OCI-LY1 (cell line): ENCODE data around the gene TBCA.

Experiments used
- H2AFZ ChIP-seq: fragments of 200-600 bp; sonication (generic), shearing (Covaris generic); 2 replicates; pipeline ENCODE4 v1.6.0; 2014; ENCODE audit warnings: antibody characterized with exemption, mild to moderate bottlenecking, low read length
- H3F3A ChIP-seq: fragments of 200-600 bp; sonication (generic), shearing (Covaris generic); 2 replicates; pipeline ENCODE4 v1.6.0; 2014; ENCODE audit warnings: mild to moderate bottlenecking, antibody characterized with exemption, low read length, moderate library complexity; ENCODE audit not compliant: insufficient read depth
- H3K27ac ChIP-seq: fragments of 200-600 bp; sonication (generic); 2 replicates; pipeline ENCODE4 v1.5.1; 2014; ENCODE audit warnings: low read length, mixed run types, mild to moderate bottlenecking, low read depth; ENCODE audit not compliant: poor library complexity, severe bottlenecking
- H3K27me3 ChIP-seq: fragments of 200-600 bp; sonication (generic); 2 replicates; pipeline ENCODE4 v1.6.0; 2014; ENCODE audit warnings: antibody characterized with exemption, mild to moderate bottlenecking, low read length, moderate library complexity; ENCODE audit not compliant: insufficient read depth
- H3K36me3 ChIP-seq: fragments of 200-600 bp; sonication (generic); 2 replicates; pipeline ENCODE4 v1.6.1; 2014; ENCODE audit warnings: mild to moderate bottlenecking, antibody characterized with exemption, low read length, moderate library complexity, mixed read lengths; ENCODE audit not compliant: insufficient read depth
- H3K4me1 ChIP-seq: fragments of 200-600 bp; sonication (generic); 2 replicates; pipeline ENCODE4 v1.5.1; 2014; ENCODE audit warnings: mild to moderate bottlenecking, low read length, moderate library complexity; ENCODE audit not compliant: insufficient read depth, severe bottlenecking
- H3K4me2 ChIP-seq: fragments of 200-600 bp; sonication (generic), shearing (Covaris generic); 2 replicates; pipeline ENCODE4 v1.6.1; 2014; ENCODE audit warnings: low read length
- H3K4me3 ChIP-seq: fragments of 200-600 bp; sonication (generic); 2 replicates; pipeline ENCODE4 v1.5.1; 2014; ENCODE audit warnings: low read length, low read depth, mild to moderate bottlenecking, mixed read lengths; ENCODE audit not compliant: poor library complexity, severe bottlenecking
- H3K79me2 ChIP-seq: fragments of 200-600 bp; shearing (Covaris generic); 2 replicates; pipeline ENCODE4 v1.6.1; 2016; ENCODE audit warnings: mixed run types, low read length, mixed read lengths; ENCODE audit not compliant: insufficient read depth
- H3K9ac ChIP-seq: fragments of 200-600 bp; sonication (generic), shearing (Covaris generic); 2 replicates; pipeline ENCODE4 v1.6.1; 2014; ENCODE audit warnings: mild to moderate bottlenecking, low read length, mixed read lengths
- H3K9me2 ChIP-seq: fragments of 200-600 bp; sonication (generic), shearing (Covaris generic); 2 replicates; pipeline ENCODE4 v1.6.1; 2014; ENCODE audit warnings: low read depth, mild to moderate bottlenecking, low read length, mixed read lengths
- H3K9me3 ChIP-seq: fragments of 200-600 bp; shearing (Covaris generic); 2 replicates; pipeline ENCODE4 v1.6.1; 2014; ENCODE audit warnings: low read length, mixed read lengths
- H4K20me1 ChIP-seq: fragments of 200-600 bp; sonication (generic), shearing (Covaris generic); 2 replicates; pipeline ENCODE4 v1.6.0; 2016; ENCODE audit warnings: mild to moderate bottlenecking, low read length; ENCODE audit not compliant: insufficient read depth
- EZH2 ChIP-seq: fragments of 200-600 bp; sonication (generic), shearing (Covaris generic); IDR thresholded peaks from 2 replicates; pipeline ENCODE4 v1.8.0; 2017; ENCODE audit warnings: borderline replicate concordance, mixed run types, mild to moderate bottlenecking, antibody characterized with exemption, low read length, moderate library complexity, mixed read lengths
- TF ChIP-seq, protein P1 (sequence below): fragments of 200-600 bp; sonication (generic), shearing (Covaris generic); IDR thresholded peaks from 2 replicates; pipeline ENCODE4 v1.5.1; 2017; ENCODE audit warnings: mild to moderate bottlenecking, antibody characterized with exemption, low read length, moderate library complexity, mixed read lengths

Gene TBCA

DNA sequence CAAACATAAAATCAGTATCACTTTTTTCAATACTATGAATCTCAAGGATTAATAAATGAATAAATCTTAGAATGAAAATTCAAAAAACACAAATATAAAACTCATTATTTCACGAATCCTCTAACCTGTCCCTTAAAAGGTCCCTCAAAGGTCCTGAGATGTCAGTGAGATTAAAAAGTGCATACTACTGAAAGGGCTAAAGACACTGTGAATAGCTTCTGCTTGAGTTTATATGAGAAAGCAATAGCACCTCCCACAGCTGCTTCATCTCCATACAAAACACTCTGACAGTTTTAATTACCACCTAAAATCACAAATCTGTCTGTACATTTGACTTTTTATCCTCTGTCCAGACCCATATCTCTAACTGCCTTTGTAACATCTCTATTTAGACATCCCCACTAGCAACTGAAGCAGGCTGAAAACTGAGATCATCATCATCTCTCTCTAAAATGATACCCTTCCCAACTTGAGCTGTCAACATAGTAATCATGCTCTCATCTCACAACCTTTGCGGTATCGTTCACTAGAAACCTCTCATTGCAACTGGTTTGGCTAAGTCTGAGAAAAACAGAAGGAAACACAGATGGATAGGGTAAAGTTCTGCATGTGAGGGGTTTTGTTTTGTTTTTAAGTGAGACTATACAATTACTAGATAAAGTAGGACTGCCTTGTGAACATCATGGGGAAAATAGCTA lies 56.3 kb downstream of the TBCA start:
- peaks cover 91% of the 10 kb centered on the region for H3K79me2 ChIP-seq
- H3K9me2 ChIP-seq, result no peaks in the 10 kb centered on the region
- H3K9ac ChIP-seq, result no peak overlapping the region
- no peaks in the 10 kb centered on the region for H3K9me3 ChIP-seq
- H3K4me3 ChIP-seq, result no peak overlapping the region
- no peaks in the 10 kb centered on the region for H3K27me3 ChIP-seq
- H3F3A ChIP-seq, result no peaks in the 10 kb centered on the region
- no peaks in the 10 kb centered on the region for H3K4me1 ChIP-seq
- H3K4me2 ChIP-seq, result no peak overlapping the region
- H3K27ac ChIP-seq, result no peak overlapping the region
- H2AFZ ChIP-seq, result no peak overlapping the region
- TF ChIP-seq EZH2, result no peak
- TF ChIP-seq, protein P1, sequence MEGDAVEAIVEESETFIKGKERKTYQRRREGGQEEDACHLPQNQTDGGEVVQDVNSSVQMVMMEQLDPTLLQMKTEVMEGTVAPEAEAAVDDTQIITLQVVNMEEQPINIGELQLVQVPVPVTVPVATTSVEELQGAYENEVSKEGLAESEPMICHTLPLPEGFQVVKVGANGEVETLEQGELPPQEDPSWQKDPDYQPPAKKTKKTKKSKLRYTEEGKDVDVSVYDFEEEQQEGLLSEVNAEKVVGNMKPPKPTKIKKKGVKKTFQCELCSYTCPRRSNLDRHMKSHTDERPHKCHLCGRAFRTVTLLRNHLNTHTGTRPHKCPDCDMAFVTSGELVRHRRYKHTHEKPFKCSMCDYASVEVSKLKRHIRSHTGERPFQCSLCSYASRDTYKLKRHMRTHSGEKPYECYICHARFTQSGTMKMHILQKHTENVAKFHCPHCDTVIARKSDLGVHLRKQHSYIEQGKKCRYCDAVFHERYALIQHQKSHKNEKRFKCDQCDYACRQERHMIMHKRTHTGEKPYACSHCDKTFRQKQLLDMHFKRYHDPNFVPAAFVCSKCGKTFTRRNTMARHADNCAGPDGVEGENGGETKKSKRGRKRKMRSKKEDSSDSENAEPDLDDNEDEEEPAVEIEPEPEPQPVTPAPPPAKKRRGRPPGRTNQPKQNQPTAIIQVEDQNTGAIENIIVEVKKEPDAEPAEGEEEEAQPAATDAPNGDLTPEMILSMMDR, result no peak
- H3K36me3 ChIP-seq, result peaks cover 14% of the 10 kb centered on the region; the same call in 1 of the 2 replicates
- peaks cover 2% of the 10 kb centered on the region; the same call in 1 of the 2 replicates for H4K20me1 ChIP-seq

DNA sequence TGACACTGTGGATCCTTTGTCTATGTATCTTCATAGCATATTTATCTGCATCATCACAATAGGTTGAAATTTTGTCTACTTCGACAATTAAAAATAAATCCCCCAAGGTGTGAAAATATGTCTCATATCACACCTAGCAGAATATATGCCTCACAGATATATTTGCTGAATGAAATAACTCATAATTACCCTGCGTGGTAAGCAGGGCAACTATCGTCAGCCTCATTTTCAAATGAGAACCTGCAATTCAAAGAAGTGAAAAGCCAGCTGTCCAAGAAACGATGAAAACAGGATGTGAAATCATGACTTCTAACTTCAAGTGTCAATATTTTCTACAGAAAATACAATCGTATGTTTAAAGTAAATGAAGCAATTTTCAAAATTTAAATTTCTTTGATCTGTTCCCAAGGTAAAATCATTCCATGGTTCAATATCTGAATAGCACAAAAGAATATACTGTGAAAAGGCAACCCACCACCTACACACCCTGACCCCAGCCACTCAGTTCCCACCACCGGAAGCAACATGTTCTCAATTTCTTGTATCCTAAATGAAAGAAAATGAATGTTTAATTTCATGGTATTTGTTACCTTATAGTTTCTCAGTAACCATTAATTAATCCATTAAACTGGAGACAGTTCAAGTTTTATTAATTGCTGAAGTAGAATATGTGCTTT lies 57.1 kb downstream of the TBCA start:
- Histone ChIP-seq H3K9me3 (no peaks in the 10 kb centered on the region), H3K4me2 (no peak overlapping the region), H3K27me3 (no peaks in the 10 kb centered on the region), H3K27ac (no peak overlapping the region), H4K20me1 (peaks cover 2% of the 10 kb centered on the region; the same call in 1 of the 2 replicates), H3K4me3 (no peak overlapping the region), H2AFZ (no peak overlapping the region), H3F3A (no peaks in the 10 kb centered on the region), H3K36me3 (peaks cover 15% of the 10 kb centered on the region; the same call in 1 of the 2 replicates), H3K9ac (no peak overlapping the region), H3K79me2 (peaks cover 90% of the 10 kb centered on the region), H3K9me2 (no peaks in the 10 kb centered on the region), H3K4me1 (no peaks in the 10 kb centered on the region)
- no peak for TF ChIP-seq EZH2
- TF ChIP-seq, protein P1, result no peak

DNA sequence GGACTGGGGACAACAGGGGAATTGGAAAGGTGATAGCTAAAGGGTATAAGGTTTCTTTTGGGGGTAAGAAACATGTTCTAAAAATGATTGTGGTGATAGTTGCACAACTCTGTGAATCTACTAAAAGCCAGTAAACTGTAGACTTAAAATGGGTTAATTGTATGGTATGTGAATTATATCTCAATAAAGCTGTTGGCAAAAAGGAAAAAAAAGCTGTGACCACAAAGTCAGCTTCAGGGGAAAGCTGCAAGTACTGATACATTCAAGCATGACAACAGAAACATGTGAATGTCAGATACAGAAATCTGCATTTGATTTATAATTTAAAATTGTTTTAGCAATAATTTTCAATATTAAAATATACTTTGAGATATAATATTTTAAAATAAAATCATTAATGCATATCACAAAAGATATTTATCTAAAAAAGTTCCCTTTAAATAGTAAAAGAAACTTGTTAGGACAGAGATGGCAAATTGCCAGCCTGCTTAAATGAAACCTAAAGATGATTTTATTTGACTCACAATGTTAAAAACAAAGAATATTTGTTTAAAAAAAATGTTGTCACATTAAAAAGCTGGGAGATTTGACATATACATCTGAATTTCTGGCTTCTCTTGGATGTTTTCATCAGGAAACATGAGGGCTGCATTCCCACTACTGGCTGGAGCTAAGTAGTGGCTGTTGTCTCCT lies 66.0 kb downstream of the TBCA start:
- Histone ChIP-seq H3K79me2 (peaks cover 36% of the 10 kb centered on the region), H3K9me2 (no peaks in the 10 kb centered on the region), H2AFZ (no peak overlapping the region), H3K27ac (no peak overlapping the region), H3K4me1 (peaks cover 6% of the 10 kb centered on the region), H3K36me3 (peaks cover 37% of the 10 kb centered on the region), H3F3A (no peaks in the 10 kb centered on the region), H3K4me2 (no peak overlapping the region), H3K27me3 (no peaks in the 10 kb centered on the region), H3K9ac (no peak overlapping the region), H3K4me3 (no peak overlapping the region), H3K9me3 (no peaks in the 10 kb centered on the region), H4K20me1 (no peaks in the 10 kb centered on the region)
- TF ChIP-seq EZH2, result no peak
- TF ChIP-seq, protein P1, result no peak
